HL-60 (cell line): ENCODE measurements around the gene PAPPA2.

ENCODE experiments used
- DNase-seq, 2 experiments: peaks; one replicate each; pipeline ENCODE4 v3.0.0-alpha.2; 2010 to 2020; ENCODE audit warnings: low read depth in 1 of 2, low spot score in 1 of 2
- H3K27ac ChIP-seq: fragments of 250-450 bp; sonication (Bioruptor Pico); replicated peaks from 2 replicates; pipeline ENCODE4 v1.5.1; 2020; ENCODE audit warnings: mild to moderate bottlenecking, moderate library complexity
- H3K27me3 ChIP-seq: fragments of 250-450 bp; sonication (Bioruptor Pico); 2 replicates; pipeline ENCODE4 v1.5.1; 2021; ENCODE audit warnings: mild to moderate bottlenecking, moderate library complexity; ENCODE audit not compliant: insufficient read depth, poor library complexity, severe bottlenecking
- H3K4me3 ChIP-seq: replicated peaks from 2 replicates; pipeline ENCODE4 v1.5.1; 2011; ENCODE audit warnings: mild to moderate bottlenecking, control low read depth, low read length; ENCODE audit not compliant: insufficient read depth
- CTCF ChIP-seq: IDR thresholded peaks from one replicate; pipeline ENCODE4 v1.5.1; 2011; ENCODE audit warnings: low read length, control low read depth, inconsistent platforms; ENCODE audit not compliant: insufficient read depth
- GABPA ChIP-seq: IDR thresholded peaks from 2 replicates; pipeline ENCODE4 v1.6.1; 2012; ENCODE audit warnings: low read depth
- POLR2AphosphoS5 ChIP-seq: IDR thresholded peaks from 2 replicates; pipeline ENCODE4 v1.6.1; 2012; ENCODE audit warnings: low read depth
- REST ChIP-seq: IDR thresholded peaks from 2 replicates; pipeline ENCODE4 v1.6.1; 2012; ENCODE audit warnings: low read depth; ENCODE audit not compliant: insufficient replicate concordance
- SPI1 ChIP-seq: IDR thresholded peaks from 2 replicates; pipeline ENCODE4 v1.6.1; 2012; ENCODE audit warnings: low read depth, mild to moderate bottlenecking, borderline replicate concordance

PAPPA2 gene

GRCh38 chr1:176799327-176799726 is 336.4 kb downstream of the PAPPA2 start:
- DNase-seq: no peak
- H3K27me3 ChIP-seq: no peaks in the 10 kb centered on the region
- no peak for TF ChIP-seq CTCF
- no peak for TF ChIP-seq GABPA
- no peak for TF ChIP-seq POLR2AphosphoS5
- TF ChIP-seq REST: no peak
- no peak for TF ChIP-seq SPI1
- H3K4me3 ChIP-seq: no peak overlapping the region
- H3K27ac ChIP-seq: no peak overlapping the region

DNA sequence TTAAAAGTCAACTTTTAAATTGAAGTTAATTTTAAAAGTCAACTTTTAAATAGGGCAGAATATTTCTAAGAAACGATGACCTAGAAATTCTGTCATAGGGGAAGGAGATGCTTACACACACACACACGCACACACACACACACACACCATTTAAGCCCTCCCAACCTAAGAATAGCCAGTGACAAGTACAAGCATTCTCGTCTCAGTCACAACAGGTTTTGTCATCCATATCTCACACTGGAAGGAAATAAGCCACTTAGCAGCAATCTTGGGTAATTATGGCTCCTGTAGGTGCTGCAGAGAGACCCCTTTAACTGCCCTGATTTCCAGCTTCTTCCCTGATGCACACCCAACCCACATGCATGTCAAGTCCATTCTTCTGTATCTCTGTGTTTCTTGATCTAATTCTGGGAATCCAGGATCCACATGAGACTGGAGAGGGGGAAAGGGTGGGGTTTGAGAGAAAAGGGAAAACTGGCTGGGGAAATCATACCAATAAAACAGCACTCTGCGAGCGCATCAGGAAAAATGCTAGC is 338.1 kb downstream of the PAPPA2 start:
- H3K27me3 ChIP-seq: no peaks in the 10 kb centered on the region
- TF ChIP-seq CTCF (no peak), SPI1 (no peak), POLR2AphosphoS5 (no peak), REST (no peak)
- no peak for DNase-seq
- no peak overlapping the region for H3K27ac ChIP-seq
- no peak overlapping the region for H3K4me3 ChIP-seq

DNA sequence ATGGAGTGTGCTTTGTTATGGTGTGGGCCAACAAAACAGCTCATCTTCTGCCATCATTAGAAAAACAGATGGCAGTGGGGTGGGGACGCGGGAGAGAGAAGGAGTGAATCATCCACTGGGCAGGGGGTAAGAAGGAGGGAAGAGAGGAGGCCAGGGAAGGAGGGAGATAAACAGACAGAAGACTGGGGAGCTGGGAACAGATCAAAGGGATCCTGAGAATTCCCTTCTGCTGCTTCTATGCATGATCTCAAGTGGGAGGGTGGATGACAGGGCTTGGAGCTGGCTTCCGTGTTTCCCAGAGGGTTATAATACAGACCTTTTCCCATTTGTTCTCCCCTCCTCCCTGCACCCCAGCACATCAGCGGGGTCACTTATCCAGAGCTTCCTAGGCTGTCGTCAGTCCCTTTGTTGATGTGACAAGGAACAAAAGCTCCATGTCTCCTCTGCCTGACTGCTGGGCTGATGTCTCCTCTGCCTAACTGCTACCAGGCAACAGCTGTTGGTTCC is 338.6 kb downstream of the PAPPA2 start:
- TF ChIP-seq POLR2AphosphoS5 (no peak), SPI1 (no peak), REST (no peak), GABPA (no peak), CTCF (no peak)
- Histone ChIP-seq H3K4me3 (no peak overlapping the region), H3K27me3 (no peaks in the 10 kb centered on the region), H3K27ac (no peak overlapping the region)
- DNase-seq: no peak
